ENCODE measurements around the gene ZC3H10.

- TF ChIP-seq POLR2A (IDR thresholded peaks at IDR 0.05; ENCODE audit: low read length) (no peak), GATA1 (IDR thresholded peaks at IDR 0.05; ENCODE audit: low read depth, low read length) (no peak)
Measured at GRCh38 chr12:56158926-56159461, 40.9 kb downstream of the ZC3H10 start.

All from erythroblast (primary cell).